ENCODE measurements around the gene PMCH.

DNA sequence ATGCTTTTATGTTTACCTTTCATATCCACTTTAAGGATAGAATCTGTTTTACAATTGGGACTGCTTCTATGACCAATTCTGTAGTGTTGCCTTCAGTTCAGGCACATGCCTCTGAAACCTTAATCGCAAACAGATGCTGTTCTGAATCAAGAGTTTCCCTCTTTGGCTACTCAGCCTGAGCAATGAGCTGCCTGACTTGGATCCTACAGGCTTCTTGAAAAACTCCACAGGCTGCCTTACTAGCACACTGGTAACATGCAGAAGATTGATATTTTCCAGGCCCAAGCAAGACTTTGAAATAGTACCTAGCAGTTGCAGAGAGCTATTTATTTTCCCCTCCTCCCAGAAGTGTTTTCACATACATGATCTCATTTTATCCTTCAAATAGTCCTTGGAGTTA, 34.8 kb upstream of the PMCH start:
- TF ChIP-seq PRDM15 (CRISPR knock-in tag; IDR thresholded peaks at IDR 0.05) (no peak), BRCA1 (IDR thresholded peaks at IDR 0.05; ENCODE audit: low read depth, low read length) (no peak), POLR2AphosphoS5 (IDR thresholded peaks at IDR 0.05; ENCODE audit: low read length) (no peak), ZNF687 (IDR thresholded peaks at IDR 0.05) (no peak), JUND (IDR thresholded peaks at IDR 0.05; ENCODE audit: low read depth, low read length) (no peak), POLR2A (IDR thresholded peaks at IDR 0.05; ENCODE audit: low read depth, low read length) (no peak), GABPA (IDR thresholded peaks at IDR 0.05; ENCODE audit: low read depth) (no peak), NFIC (IDR thresholded peaks at IDR 0.05; ENCODE audit: low read depth, low read length) (no peak), SMC3 (IDR thresholded peaks at IDR 0.05; ENCODE audit: borderline replicate concordance, low read length) (no peak), NBN (IDR thresholded peaks at IDR 0.05) (no peak)
- TF ChIP-seq, protein P1, sequence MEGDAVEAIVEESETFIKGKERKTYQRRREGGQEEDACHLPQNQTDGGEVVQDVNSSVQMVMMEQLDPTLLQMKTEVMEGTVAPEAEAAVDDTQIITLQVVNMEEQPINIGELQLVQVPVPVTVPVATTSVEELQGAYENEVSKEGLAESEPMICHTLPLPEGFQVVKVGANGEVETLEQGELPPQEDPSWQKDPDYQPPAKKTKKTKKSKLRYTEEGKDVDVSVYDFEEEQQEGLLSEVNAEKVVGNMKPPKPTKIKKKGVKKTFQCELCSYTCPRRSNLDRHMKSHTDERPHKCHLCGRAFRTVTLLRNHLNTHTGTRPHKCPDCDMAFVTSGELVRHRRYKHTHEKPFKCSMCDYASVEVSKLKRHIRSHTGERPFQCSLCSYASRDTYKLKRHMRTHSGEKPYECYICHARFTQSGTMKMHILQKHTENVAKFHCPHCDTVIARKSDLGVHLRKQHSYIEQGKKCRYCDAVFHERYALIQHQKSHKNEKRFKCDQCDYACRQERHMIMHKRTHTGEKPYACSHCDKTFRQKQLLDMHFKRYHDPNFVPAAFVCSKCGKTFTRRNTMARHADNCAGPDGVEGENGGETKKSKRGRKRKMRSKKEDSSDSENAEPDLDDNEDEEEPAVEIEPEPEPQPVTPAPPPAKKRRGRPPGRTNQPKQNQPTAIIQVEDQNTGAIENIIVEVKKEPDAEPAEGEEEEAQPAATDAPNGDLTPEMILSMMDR (IDR thresholded peaks at IDR 0.05 in 2 of 3, conservative IDR thresholded peaks at IDR 0.05 in 1 of 3; ENCODE audit: control insufficient read depth in 2 of 3, extremely low read depth in 1 of 3, insufficient read depth in 1 of 3, low read depth in 3 of 3, low read length in 3 of 3) = no peak
